ENCODE results near the gene ZRANB1.

The ZRANB1 gene

DNA sequence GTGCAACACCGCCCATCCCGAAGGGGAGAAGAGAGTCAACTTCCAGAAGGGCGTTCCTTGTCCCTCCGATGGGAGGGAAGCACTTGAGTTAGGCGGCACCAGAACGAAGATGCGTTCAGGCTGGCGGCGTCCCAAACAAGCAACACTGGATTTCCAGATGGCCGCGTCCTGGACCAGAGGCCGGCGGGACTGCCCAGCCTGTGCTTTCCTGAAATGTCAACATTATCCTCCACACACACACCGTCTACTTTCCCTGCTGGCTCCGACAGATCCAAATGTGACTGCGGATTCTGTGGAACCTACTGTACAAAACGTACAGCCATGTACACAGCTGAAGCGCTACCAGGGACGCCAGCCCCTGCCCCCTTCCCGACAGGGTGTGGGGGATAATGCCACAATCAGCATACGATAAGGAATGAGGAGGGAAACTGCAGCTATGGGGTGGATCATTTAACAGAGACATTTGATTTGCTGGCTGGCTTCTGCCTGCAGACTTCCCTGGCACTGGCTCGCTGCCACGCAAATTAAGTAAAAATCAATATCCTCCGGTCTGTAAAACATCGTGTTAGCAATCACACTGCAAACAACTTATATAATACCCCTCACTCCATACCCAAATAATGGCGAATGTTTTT is 82.1 kb downstream of the ZRANB1 start:
- DNase-seq = peak; percentile 30

DNA sequence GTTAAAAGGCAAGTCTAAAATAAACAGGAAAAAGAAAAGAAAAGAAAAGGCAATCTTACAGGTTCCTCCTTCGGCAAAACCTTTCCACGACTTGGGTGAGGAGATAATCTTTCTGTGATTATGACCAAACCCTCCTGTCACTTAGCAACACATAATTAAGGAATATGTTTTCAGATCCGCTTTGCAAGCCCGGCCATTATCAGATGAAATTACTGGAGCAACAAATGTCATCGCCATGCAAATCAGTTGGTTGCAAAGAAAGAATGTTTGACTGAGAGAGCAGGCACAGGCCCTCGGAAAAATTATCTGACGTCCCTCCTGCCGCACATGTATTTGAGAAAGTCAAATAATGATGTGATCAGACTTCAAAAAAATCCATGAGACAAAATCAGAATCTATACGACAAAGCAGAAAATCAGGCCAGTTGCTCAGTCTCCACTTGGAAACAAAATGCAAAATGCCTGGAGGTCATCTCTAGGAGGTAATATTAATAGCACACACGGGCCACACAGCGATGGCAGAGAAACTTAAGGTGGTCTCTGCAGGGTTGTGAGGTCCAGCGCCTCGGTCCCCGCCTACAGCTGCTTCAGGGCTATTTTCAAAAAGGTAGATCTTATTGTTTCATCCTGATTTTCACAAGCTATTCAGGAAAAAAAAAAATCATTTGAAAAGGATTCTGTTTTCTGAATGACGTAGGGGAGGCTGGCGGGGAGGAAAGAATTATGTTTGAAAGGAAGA is 82.7 kb downstream of the ZRANB1 start:
- DNase-seq = no peak

DNA sequence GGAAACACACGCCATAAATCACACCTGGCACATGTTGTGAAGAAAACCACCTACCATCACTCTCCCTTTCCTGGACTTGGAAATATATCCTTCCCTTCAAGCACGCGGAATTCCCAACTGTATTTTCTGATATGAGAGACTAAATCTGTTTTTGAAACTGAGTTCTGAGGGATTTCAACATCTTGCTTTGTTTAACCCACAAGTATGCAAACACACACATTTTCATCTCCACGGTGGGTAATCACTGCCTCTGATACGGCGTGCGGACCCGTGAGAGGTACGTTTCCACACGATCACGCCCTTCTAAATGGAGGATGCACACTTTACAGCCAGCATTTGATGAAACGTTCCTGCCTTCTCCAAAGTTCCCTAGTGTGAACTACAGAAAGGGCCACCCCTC is 83.4 kb downstream of the ZRANB1 start:
- no peak for DNase-seq

DNA sequence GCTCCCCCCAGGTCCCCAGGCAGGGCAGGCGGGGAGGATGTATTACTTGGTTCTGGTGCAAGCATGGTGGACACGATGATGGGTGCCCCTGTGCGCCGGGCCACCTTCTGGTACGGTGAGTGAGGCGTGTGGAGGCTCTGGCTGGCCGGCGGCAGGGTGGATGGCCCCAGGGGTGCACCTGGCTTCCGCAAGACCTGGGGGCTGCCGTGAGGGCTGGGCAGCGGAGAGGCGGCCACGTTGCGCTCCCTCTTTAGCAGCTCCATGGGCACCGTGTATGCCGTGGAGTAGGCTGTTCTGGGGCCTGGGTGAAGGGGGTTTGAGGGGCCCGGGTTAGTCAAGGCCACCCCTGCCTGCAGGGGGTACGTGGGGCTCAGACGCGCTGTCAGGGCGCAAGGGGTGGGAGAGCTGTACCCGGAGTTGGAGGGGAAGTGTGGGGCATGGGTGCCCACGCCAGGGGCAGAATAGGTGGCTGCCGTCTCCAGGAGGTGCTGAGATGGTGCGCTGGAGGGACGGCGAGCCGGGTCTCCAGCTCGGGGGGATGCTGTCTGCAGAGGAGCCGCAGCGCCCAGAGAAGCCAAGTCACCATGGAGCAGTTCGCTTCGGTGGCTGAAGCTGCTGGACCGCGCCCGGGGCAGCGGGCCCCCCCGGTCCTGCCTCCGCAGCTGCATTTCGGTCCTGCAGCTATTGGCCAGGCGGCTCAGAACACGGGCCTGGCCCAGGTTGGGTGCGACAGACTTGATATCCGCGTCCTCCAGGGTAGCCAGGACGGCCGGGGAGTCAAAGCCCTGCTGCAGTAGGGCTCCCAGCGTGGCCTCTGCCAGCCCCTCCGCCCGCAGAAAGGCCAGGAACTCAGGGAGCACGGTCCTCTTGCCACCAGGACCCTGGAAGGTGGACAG is 84.4 kb downstream of the ZRANB1 start:
- DNase-seq = no peak

DNA sequence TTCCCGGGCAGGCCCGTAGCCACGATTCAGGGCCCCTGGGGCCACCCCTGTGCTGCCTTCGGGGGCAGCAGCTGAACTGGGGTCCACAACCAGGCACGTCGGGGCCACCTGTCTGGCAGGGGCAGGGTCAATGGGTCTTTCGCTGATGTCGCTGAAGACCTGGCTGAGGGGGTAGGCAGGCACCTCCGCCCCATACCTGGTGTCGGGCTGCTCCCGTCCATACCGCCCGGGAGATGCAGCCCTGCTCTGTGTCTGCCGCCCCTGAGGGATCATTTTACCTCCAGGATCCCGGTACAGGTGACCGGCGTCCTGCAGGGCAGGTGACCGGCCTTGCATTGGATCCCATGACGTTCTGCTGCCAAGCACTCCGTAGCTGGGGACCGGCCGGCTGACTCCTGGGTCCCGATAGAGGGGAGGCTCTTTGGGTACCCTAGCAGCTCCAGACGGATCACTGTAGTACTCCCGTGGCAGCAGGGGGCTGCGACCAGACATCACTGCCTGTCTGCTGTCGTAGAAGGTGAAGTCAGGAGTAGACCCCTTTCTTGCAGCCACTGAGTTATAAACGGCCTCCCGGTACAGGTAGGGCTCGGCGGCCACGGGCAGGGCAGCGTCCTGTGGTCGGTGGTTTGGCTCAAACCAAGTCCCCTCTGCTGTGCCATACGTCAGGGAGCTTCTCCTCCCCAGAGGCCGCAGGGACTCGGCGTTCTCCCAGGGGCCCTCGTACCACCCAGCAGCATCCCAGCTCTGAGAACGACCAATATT is 85.2 kb downstream of the ZRANB1 start:
- no peak for DNase-seq

DNA sequence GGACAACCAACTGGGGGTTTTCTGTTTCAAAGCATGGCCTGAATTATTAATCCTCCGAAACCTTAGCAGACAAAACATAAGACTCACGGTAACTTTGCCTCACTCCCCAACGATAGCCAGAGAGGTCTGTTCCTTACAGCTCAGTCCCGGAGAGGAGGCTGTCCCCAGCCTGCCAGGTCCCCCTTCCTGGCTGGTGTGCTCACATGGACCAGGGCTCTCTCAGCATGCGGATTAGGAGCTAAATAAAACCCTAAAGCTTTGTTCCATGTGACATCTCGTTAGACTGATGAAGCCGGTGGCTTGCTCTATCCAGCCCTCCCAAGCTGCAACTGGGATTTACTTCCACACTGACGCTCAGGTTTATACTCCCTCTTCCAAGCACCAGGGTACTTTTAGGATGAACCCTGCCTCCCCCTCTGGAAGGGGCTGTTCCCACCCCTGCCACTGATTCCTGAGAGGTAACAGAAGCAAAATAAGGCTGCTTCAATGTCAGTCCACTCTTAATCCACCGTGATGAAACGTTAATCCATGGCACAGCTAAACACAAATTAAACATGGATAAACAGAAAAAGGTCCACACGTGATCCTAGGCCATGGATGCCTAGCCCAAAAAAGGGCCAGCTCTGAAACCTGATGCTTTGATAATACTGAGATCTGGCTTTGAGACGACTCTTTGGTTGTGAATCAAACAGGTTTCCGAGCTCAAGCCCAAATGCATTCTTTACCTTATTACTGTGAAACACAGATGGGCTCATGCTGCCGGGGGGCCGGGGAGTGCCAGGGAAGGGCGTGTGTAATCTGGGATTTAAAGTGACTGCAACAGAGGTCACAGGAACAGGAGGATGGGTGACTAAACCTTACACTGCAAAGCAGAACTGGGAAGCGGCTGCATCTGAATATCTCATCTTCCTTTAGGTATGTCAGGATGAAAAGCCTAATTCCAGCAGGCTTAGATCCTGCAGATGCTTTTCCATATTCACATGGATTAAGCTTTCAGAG is 86.2 kb downstream of the ZRANB1 start:
- DNase-seq = no peak

DNA sequence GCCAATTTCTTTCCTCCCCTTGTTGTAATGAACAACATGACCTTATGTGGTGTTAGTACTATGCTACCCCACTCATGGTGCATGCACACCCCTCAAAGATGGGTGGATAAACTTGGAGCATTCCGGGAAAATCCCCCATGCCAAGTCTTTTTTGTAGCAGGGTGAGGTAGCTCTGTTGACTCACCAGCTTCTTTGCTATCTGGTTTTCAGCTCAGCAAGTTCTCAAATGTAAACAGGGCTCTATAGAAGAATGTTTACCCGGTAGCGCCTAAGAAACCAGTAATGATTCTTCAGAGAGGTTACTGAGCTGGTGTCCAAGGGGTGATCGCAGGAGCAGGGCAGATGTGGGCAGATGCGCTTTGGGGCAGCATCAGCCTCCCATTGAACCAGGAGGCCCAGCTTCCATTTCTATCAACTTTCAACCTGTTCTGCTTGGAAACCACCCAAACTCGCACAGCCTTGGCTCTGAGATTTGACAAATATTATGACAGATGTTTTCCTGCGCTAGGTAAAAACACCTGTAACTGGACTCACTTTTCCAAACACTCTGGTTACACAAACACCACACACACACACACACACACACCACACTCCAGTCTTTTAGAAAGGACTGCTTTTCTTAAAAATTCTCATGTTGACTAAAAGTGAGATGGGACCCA is 87.8 kb downstream of the ZRANB1 start:
- DNase-seq = no peak

DNA sequence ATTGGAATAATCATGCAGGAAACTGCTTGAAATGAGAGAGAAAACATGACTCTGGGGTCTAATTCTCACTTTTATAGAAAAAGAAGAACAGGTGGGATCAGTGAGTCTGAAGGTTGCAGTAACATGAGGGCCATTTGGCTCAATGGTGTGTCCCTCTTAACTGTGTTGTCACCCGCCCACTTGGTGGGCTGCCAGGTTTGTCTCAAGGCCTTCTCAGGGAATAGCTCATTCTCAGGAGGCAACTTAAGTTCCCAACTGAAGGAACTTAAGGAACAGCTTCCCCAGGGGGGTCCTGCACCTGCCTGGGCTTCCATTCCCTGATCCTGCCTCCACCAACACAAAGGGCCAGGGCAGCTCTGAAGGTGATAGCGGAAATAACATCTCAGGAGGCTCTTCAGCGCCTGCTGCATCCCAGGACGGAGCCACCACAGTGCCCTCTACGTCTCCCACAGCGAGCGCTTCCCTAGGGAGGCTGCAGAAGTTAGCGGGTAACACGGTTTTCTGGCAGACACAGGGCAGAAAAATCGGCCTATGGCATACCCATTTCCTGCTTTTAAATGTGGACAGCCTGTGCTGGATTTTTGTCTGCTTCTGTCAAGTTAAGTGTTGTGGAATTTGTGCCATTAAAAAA is 88.8 kb downstream of the ZRANB1 start:
- DNase-seq = peak; percentile 28

DNA sequence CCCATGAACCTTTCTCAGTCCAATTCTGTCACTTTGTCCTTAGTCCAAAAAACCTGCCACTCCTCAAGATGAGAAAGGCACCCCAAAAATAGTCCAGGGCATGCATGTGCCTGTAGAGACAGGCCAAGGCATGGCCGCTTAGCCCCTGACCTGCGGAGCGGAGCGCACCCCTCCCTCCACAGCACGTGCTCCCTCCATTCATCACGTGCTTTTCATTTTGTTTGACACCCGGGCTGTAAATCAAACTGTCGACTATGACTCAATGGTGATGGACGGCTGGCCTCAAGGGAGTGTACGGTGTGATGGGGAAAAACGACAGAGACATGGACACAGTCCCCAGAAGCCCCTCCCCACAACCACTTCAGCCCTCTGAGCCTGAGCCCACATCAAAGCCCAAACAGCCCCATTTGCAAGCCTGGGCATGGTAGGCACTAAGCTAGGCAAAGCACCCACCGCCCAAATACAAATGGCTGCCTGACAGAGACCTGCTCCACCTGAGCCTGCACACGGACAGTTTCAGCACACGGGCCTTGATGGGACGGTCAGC is 90.6 kb downstream of the ZRANB1 start:
- DNase-seq = no peak

DNA sequence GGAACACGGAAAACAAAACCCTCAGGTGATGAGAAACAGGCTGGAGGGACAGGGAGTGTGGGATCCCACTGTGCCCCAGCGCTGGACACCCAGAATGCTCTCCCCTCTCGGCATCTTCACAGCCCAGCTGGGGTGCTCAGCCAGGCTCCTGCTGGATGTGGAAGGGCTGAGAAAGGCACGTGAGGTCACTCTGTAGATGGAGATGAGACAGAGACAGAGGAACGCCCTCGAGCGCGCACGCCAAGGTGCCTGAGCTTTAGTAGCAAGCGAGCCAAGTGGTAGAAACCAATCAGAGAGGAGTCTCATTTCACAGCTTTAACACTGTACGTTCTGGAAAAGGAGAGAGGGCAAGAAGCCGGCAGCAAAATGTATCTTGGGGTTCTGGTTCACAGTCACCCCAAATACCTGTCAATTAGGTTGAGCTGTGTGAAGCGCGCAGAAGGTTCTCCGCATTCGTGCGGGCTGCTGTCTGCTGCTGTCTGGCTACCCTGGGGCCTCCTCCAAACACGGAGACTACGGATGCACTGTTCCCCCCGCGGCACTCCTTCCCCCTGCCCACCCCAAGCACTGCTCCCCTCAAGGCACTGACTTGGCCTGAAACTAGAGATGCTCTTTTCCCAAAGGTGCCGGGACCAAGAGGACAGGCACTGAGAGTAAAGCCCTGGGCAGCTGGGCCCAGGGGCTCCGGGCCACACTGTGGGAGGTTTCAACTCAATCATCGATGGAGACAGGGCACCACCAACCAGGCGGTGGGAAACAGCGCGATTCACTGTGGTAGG is 91.4 kb downstream of the ZRANB1 start:
- DNase-seq = no peak

DNA sequence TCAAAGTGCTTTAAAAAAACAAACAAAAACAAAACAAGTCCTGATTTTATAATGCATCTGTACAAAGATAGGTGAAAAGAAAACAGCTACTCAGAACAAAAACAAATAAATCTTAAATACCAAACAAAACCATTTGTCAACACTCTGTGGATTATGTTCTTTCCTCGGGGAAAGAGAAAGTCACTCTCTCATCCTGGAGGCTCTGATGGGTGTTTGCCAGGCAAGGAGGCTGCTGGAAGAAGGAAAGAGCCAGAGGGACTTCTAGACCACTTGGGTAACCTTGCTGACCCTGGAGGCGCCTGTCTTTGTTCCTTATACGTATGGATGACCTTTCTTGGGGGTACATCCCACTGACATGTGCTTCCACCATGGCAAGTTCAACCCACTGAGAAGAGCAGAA is 92.8 kb downstream of the ZRANB1 start:
- no peak for DNase-seq

DNA sequence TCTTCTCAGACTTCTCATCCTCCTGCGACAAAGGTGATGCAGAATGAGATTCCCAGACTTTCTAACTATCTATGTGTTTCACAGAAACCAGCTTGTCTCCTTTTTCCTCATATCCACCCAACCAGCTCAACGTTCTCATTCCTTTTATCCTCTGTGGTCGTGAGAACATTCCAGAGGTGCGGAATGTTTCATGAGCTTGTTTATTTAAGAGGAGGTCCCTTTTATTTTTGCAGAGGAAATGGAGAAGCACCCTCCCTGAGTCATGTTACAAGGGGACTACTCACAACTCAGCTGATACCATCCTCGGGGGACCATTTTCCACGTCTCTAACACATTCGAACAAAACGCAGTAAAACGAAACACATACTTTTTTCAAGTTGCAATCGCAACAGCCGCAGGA is 93.2 kb downstream of the ZRANB1 start:
- DNase-seq = no peak

DNA sequence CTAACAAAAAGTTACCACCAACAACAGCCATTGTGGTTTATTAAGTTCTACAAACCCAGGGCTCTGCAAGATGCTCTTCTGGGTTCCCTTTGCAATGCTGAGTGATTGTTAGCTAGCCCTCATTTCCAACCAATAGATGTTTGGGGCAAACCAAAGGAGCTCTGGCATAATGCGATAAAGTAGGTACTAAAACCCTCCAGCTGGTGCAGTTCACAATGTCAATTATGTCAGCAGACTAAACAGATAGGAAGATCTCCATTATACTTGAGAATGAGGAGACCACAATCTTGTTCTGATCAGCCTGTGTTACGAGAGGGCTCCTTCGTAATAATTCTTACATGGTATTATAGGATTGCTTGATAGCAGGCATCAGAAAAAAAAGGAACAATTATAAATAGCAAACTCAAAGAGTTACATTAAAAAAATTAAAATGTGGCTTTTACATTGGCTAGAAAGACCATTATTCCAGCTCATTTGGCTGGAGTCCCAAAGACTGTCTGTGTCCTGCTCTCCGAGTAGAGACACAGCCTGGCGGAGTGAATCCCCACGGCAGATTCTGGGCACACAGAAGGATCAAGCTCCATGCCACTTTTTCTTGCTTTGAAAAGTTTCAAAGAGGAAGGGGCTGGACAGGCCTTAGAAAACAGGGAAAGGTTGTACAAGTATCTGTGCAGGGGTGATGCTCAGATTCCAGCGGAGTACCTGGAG is 93.8 kb downstream of the ZRANB1 start:
- DNase-seq = no peak

DNA sequence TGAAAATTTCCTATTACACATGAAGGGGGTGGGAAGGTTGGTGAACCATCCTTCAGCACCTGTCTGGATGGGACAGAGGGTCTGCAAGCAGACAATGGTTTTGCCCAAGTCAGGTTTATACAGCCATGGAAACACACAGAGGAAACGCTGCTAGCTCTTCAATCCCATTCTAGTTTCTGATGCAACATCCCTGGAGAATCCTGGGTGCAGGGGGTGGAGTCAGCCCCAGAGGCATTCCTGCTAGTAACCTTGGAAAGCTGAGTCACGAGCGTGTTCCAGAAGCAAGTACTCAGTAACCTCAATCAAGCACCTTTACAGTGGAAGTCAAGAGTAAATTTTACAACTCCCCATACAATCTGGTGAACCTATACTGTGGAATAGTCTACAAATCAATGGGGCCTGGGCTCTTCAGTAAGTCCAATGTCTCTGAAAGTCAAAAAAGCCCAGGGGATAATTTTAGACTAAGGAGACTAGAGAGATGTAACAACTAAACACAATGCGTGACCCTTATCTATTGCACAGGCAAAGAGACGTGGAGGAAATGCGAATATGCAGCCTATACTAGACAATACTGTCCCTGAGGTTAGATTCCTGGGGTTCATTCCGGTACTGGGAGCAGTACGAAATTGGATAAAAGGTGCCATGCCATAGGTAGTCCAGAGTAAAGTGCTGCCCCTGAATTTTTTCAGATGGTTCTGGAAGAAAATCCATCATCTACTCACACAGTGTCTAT is 95.4 kb downstream of the ZRANB1 start:
- no peak for DNase-seq
